AG10803 (cell line): Measurements from ENCODE around the gene RASAL3.
"Not testable (repeated sequence)": the region's sequence is repeated elsewhere in the genome, so short reads cannot be mapped to it uniquely, and the experiment has no call there.

Source experiments
- DNase-seq: peaks from one replicate; pipeline ENCODE4 v3.0.0; 2010; ENCODE audit warnings: low read depth
- H3K4me3 ChIP-seq: 2 replicates; pipeline ENCODE4 v1.5.1; 2011; ENCODE audit warnings: mild to moderate bottlenecking, low read length, control low read depth
- TF ChIP-seq, protein P1 (sequence below): conservative IDR thresholded peaks from 2 replicates; pipeline ENCODE4 v1.5.1; 2011; ENCODE audit warnings: mild to moderate bottlenecking, low read length, control low read depth, inconsistent platforms

The RASAL3 gene

DNA sequence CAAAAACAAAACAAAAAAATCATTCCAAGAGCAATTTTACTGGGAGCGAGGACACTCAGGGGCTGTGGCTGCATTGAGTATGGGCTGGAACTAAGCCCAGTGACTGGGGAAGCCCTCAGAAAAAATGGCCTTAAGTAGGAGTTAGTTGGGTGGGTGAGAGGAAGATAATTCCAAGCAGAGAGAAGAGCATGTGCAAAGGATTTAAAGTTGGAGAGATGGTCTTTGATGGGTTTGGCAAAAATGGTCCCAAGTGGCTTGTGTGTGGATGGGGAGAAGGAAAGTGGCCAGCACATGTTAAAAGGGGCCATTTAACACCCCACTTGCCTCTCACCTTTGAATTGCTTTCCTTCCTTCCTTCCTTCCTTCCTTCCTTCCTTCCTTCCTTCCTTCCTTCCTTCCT, 37.3 kb upstream of the RASAL3 start:
- TF ChIP-seq, protein P1, sequence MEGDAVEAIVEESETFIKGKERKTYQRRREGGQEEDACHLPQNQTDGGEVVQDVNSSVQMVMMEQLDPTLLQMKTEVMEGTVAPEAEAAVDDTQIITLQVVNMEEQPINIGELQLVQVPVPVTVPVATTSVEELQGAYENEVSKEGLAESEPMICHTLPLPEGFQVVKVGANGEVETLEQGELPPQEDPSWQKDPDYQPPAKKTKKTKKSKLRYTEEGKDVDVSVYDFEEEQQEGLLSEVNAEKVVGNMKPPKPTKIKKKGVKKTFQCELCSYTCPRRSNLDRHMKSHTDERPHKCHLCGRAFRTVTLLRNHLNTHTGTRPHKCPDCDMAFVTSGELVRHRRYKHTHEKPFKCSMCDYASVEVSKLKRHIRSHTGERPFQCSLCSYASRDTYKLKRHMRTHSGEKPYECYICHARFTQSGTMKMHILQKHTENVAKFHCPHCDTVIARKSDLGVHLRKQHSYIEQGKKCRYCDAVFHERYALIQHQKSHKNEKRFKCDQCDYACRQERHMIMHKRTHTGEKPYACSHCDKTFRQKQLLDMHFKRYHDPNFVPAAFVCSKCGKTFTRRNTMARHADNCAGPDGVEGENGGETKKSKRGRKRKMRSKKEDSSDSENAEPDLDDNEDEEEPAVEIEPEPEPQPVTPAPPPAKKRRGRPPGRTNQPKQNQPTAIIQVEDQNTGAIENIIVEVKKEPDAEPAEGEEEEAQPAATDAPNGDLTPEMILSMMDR = no peak
- no peak overlapping the region for H3K4me3 ChIP-seq
- no peak for DNase-seq

GRCh38 chr19:15498910-15499309, 34.6 kb upstream of the RASAL3 start:
- TF ChIP-seq, protein P1 = no peak
- DNase-seq = no peak
- no peak overlapping the region for H3K4me3 ChIP-seq

DNA sequence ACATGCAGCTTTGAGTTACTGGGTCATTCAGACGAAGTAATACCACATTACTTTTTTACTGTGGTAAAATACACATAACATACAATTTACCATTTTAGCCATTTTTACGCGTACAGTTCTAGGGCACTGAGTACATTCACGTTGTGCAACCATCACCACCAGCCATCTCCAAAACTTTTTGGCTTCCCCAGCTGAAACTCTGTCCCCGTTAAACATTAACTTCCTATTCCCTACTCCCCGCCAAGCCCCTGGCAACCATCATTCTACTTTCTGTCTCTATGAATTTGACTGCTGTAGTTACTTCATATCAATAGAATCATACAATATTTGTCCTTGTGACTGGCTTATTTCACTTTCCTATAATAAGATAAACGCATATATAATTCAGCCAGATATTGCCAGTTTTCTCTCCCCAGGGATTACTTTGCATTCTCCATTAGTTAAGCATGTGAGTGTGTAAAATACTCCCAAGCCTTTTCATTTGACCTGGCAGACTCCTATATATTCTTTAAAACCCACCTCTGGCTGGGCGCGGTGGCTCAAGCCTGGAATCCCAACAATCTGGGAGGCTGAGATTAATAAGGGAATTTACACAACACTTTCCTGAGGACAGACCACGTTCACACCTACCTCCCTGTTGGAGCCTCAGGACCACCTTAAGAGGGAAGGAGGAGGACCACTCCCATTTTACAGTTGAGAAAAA, 34.0 kb upstream of the RASAL3 start:
- TF ChIP-seq, protein P1 = no peak
- no peak overlapping the region for H3K4me3 ChIP-seq

DNA sequence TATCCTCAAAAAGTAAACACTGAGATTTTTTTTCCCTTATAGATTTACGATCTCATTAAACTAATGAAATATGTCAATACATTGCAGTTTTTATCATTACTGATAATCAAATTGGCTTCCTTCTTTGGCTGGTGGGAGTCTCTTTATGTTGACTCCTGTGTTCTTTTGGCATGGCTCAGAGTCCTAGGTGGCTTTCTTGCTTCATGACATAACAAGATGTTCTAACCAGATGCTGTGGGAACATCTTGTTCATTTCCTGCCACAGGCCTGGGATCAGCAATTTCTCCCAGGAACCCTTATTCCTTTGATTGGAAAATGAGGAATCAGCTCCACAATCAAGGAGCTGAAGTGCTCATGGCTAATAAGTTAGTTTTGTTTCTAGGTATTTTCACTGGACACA, 30.8 kb upstream of the RASAL3 start:
- TF ChIP-seq, protein P1 = no peak
- no peak overlapping the region for H3K4me3 ChIP-seq
- DNase-seq = no peak

More for the DNA sequence above, 34.0 kb upstream of the RASAL3 start:
- DNase-seq = no peak

DNA sequence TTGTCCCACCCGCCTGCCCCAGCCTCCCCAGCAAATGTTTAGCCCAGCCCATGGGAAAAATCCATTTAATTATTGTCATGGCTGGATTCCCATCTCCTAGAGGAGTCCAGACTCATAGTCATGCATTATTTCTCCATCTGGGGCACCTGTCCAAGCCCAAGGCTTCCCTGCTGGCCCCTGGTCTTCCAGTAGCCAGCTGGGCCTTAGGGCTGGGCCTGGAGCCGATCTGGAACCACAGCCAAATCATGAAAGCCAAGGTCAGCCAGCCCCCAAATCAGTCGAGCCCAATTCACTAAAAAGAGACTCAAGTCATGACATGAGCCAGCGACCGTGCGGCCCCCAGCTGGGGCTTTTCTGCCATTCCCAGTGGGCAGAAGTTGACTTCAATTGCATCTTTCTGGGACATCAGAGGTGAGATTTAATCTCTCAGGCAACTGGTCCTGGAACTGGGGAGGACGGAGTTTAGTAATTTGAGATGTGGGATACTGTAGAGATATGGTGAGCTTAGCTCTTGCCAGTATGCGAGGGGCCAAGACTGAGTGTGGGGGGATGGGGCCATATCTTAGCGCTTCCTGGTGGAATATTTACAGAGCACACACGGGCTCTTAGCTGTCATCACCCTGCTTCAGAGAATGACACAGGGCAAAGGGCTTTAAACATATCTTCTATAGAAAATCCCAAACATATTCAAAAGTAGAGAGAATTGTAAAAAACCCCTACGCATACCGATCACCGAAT, 24.3 kb upstream of the RASAL3 start:
- no peak overlapping the region for H3K4me3 ChIP-seq
- no peak for DNase-seq
- TF ChIP-seq, protein P1 = no peak

DNA sequence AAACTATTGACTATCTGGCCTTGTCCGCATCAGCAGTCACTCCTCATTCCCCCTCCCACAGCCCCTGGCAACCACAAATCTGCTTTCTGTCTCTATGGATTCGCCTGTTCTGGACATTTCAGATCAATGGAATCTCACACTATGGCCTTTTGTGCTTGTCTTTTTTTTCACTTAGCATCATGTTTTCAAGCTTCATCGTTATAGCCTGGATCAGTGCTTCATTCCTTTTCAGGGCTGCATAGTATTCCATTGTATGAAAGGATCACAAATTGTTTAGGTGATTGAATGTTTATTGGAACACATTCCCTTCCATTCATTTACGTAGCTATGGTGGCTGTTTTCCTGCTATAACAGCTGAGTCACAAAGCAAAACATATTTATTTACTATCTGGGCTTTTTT, 22.7 kb upstream of the RASAL3 start:
- TF ChIP-seq, protein P1 = no peak
- no peak for DNase-seq
- no peak overlapping the region for H3K4me3 ChIP-seq

DNA sequence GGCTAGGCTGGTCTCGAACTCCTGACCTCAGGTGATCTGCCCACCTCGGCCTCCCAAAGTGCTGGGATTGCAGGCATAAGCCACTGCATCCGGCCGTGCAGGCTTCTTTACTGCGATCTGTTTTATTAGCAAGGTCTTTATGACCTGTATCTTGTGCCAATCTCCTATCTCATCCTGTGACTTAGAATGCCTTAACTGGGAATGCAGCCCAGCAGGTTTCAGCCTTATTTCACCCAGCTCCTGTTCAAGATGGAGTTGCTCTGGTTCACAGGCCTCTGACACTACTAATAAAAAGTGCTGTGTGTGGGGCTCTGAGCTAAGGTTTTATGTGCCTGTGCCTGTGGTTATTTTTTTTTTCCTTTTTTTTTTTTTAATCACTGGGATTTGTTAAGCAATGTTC, 21.4 kb upstream of the RASAL3 start:
- DNase-seq, H3K4me3 ChIP-seq: not testable (repeated sequence)

GRCh38 chr19:15480996-15481395, 16.7 kb upstream of the RASAL3 start:
- DNase-seq, H3K4me3 ChIP-seq: not testable (repeated sequence)
